Measurements from ENCODE around the gene PARM1.

PARM1 gene

DNA sequence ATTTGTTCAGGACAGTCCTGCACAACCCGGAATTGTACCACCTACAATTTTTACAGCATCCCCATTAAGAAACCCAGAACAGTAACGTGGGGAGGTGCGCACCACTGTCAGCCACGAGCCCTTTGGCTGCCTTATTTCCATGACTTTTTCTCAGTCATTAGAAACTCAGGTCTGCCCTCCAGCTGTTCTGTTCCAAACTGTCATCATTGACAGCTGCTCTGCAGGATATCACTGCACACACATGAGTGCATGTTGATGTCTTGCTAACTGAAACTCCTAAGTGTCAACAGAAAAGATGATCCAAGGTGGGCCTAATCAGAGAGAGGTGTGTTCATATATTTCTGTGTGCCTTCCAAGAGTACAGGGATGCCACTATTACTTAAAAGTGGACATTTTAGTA, 123.4 kb downstream of the PARM1 start:
- Histone ChIP-seq H3K4me1 (ENCODE audit: control insufficient read depth in 2 of 2, insufficient read depth in 2 of 2, low read length in 2 of 2) (peaks cover 0 to 4% of the 10 kb centered on the region in 2 donors), H3K36me3 (ENCODE audit: control insufficient read depth in 2 of 2, insufficient read depth in 2 of 2, low read length in 2 of 2) (no peaks in the 10 kb centered on the region), H3K27ac (ENCODE audit: low read depth in 2 of 2, low read length in 2 of 2) (no peak overlapping the region), H3K4me3 (ENCODE audit: low read length in 2 of 2) (no peak overlapping the region), H3K9me3 (ENCODE audit: control insufficient read depth in 2 of 2, low read length in 2 of 2) (no peaks in the 10 kb centered on the region), H3K9ac (ENCODE audit: low read depth in 1 of 2, low read length in 2 of 2) (no peak overlapping the region), H3K27me3 (ENCODE audit: control insufficient read depth in 2 of 2, insufficient read depth in 2 of 2, low read length in 2 of 2) (no peaks in the 10 kb centered on the region)

GRCh38 chr4:75057369-75057768, 124.5 kb downstream of the PARM1 start:
- Histone ChIP-seq H3K27ac (ENCODE audit: low read depth in 2 of 2, low read length in 2 of 2) (no peak overlapping the region), H3K9ac (ENCODE audit: low read depth in 1 of 2, low read length in 2 of 2) (no peak overlapping the region), H3K4me1 (ENCODE audit: control insufficient read depth in 2 of 2, insufficient read depth in 2 of 2, low read length in 2 of 2) (peaks cover 0 to 4% of the 10 kb centered on the region in 2 donors), H3K4me3 (ENCODE audit: low read length in 2 of 2) (no peak overlapping the region), H3K36me3 (ENCODE audit: control insufficient read depth in 2 of 2, insufficient read depth in 2 of 2, low read length in 2 of 2) (no peaks in the 10 kb centered on the region), H3K9me3 (ENCODE audit: control insufficient read depth in 2 of 2, low read length in 2 of 2) (no peaks in the 10 kb centered on the region), H3K27me3 (ENCODE audit: control insufficient read depth in 2 of 2, insufficient read depth in 2 of 2, low read length in 2 of 2) (no peaks in the 10 kb centered on the region)

GRCh38 chr4:75058486-75058885, 125.6 kb downstream of the PARM1 start:
- Histone ChIP-seq H3K9me3 (ENCODE audit: control insufficient read depth in 2 of 2, low read length in 2 of 2) (no peaks in the 10 kb centered on the region), H3K36me3 (ENCODE audit: control insufficient read depth in 2 of 2, insufficient read depth in 2 of 2, low read length in 2 of 2) (no peaks in the 10 kb centered on the region), H3K27me3 (ENCODE audit: control insufficient read depth in 2 of 2, insufficient read depth in 2 of 2, low read length in 2 of 2) (no peaks in the 10 kb centered on the region), H3K9ac (ENCODE audit: low read depth in 1 of 2, low read length in 2 of 2) (no peak overlapping the region), H3K4me1 (ENCODE audit: control insufficient read depth in 2 of 2, insufficient read depth in 2 of 2, low read length in 2 of 2) (no peaks in the 10 kb centered on the region), H3K27ac (ENCODE audit: low read depth in 2 of 2, low read length in 2 of 2) (no peak overlapping the region), H3K4me3 (ENCODE audit: low read length in 2 of 2) (no peak overlapping the region)

- no peaks in the 10 kb centered on the region for H3K27me3 ChIP-seq (ENCODE audit: control insufficient read depth in 2 of 2, insufficient read depth in 2 of 2, low read length in 2 of 2)
- no peak overlapping the region for H3K27ac ChIP-seq (ENCODE audit: low read depth in 2 of 2, low read length in 2 of 2)
- no peaks in the 10 kb centered on the region for H3K36me3 ChIP-seq (ENCODE audit: control insufficient read depth in 2 of 2, insufficient read depth in 2 of 2, low read length in 2 of 2)
- no peaks in the 10 kb centered on the region for H3K4me1 ChIP-seq (ENCODE audit: control insufficient read depth in 2 of 2, insufficient read depth in 2 of 2, low read length in 2 of 2)
- no peak overlapping the region for H3K4me3 ChIP-seq (ENCODE audit: low read length in 2 of 2)
- no peaks in the 10 kb centered on the region for H3K9me3 ChIP-seq (ENCODE audit: control insufficient read depth in 2 of 2, low read length in 2 of 2)
- H3K9ac ChIP-seq (ENCODE audit: low read depth in 1 of 2, low read length in 2 of 2) = no peak overlapping the region
Measured at GRCh38 chr4:75063433-75063832, 130.5 kb downstream of the PARM1 start.

DNA sequence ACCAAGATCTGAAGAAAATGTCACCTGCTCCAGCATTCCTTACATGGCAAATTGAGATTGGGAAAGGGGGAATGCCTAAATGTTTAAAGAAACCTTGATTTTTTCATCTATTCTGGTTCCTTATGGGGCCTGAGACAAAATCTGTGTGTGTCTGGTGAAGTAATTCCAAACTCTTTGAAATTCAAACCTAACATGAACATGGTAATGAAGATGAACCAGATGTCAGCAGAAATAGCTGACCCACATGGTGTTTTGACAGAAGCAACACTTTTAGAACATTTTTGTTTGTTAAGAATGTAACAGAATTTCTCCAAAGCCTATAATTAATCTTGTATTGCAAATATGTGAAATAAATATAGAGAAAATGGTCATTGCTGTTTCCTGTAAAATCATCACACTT, 133.0 kb downstream of the PARM1 start:
- H3K4me3 ChIP-seq (ENCODE audit: low read length in 2 of 2) = no peak overlapping the region
- no peak overlapping the region for H3K27ac ChIP-seq (ENCODE audit: low read depth in 2 of 2, low read length in 2 of 2)

GRCh38 chr4:75069493-75070074, 136.7 kb downstream of the PARM1 start:
- Histone ChIP-seq H3K4me3 (ENCODE audit: low read length in 2 of 2) (no peak overlapping the region), H3K27me3 (ENCODE audit: control insufficient read depth in 2 of 2, insufficient read depth in 2 of 2, low read length in 2 of 2) (no peaks in the 10 kb centered on the region), H3K9me3 (ENCODE audit: control insufficient read depth in 2 of 2, low read length in 2 of 2) (no peaks in the 10 kb centered on the region)

More for the DNA sequence above, 133.0 kb downstream of the PARM1 start:
- no peaks in the 10 kb centered on the region for H3K27me3 ChIP-seq (ENCODE audit: control insufficient read depth in 2 of 2, insufficient read depth in 2 of 2, low read length in 2 of 2)
- no peaks in the 10 kb centered on the region for H3K9me3 ChIP-seq (ENCODE audit: control insufficient read depth in 2 of 2, low read length in 2 of 2)
- no peak overlapping the region for H3K9ac ChIP-seq (ENCODE audit: low read depth in 1 of 2, low read length in 2 of 2)
- H3K4me1 ChIP-seq (ENCODE audit: control insufficient read depth in 2 of 2, insufficient read depth in 2 of 2, low read length in 2 of 2) = no peaks in the 10 kb centered on the region
- H3K36me3 ChIP-seq (ENCODE audit: control insufficient read depth in 2 of 2, insufficient read depth in 2 of 2, low read length in 2 of 2) = no peaks in the 10 kb centered on the region

GRCh38 chr4:75071317-75071716, 138.4 kb downstream of the PARM1 start:
- Histone ChIP-seq H3K27me3 (ENCODE audit: control insufficient read depth in 2 of 2, insufficient read depth in 2 of 2, low read length in 2 of 2) (no peaks in the 10 kb centered on the region), H3K9ac (ENCODE audit: low read depth in 1 of 2, low read length in 2 of 2) (no peak overlapping the region), H3K27ac (ENCODE audit: low read depth in 2 of 2, low read length in 2 of 2) (no peak overlapping the region), H3K4me3 (ENCODE audit: low read length in 2 of 2) (no peak overlapping the region), H3K9me3 (ENCODE audit: control insufficient read depth in 2 of 2, low read length in 2 of 2) (no peaks in the 10 kb centered on the region), H3K4me1 (ENCODE audit: control insufficient read depth in 2 of 2, insufficient read depth in 2 of 2, low read length in 2 of 2) (no peaks in the 10 kb centered on the region), H3K36me3 (ENCODE audit: control insufficient read depth in 2 of 2, insufficient read depth in 2 of 2, low read length in 2 of 2) (no peaks in the 10 kb centered on the region)

More at GRCh38 chr4:75069493-75070074, 136.7 kb downstream of the PARM1 start:
- no peaks in the 10 kb centered on the region for H3K4me1 ChIP-seq (ENCODE audit: control insufficient read depth in 2 of 2, insufficient read depth in 2 of 2, low read length in 2 of 2)
- H3K27ac ChIP-seq (ENCODE audit: low read depth in 2 of 2, low read length in 2 of 2) = no peak overlapping the region
- H3K9ac ChIP-seq (ENCODE audit: low read depth in 1 of 2, low read length in 2 of 2) = no peak overlapping the region
- H3K36me3 ChIP-seq (ENCODE audit: control insufficient read depth in 2 of 2, insufficient read depth in 2 of 2, low read length in 2 of 2) = no peaks in the 10 kb centered on the region

GRCh38 chr4:75080888-75081287, 148.0 kb downstream of the PARM1 start:
- Histone ChIP-seq H3K4me3 (ENCODE audit: low read length in 2 of 2) (no peak overlapping the region), H3K9me3 (ENCODE audit: control insufficient read depth in 2 of 2, low read length in 2 of 2) (no peaks in the 10 kb centered on the region), H3K4me1 (ENCODE audit: control insufficient read depth in 2 of 2, insufficient read depth in 2 of 2, low read length in 2 of 2) (no peaks in the 10 kb centered on the region)

GRCh38 chr4:75081561-75081960, 148.6 kb downstream of the PARM1 start:
- no peaks in the 10 kb centered on the region for H3K9me3 ChIP-seq (ENCODE audit: control insufficient read depth in 2 of 2, low read length in 2 of 2)
- no peak overlapping the region for H3K27ac ChIP-seq (ENCODE audit: low read depth in 2 of 2, low read length in 2 of 2)
- no peak overlapping the region for H3K9ac ChIP-seq (ENCODE audit: low read depth in 1 of 2, low read length in 2 of 2)
- H3K4me1 ChIP-seq (ENCODE audit: control insufficient read depth in 2 of 2, insufficient read depth in 2 of 2, low read length in 2 of 2) = no peaks in the 10 kb centered on the region
- no peaks in the 10 kb centered on the region for H3K27me3 ChIP-seq (ENCODE audit: control insufficient read depth in 2 of 2, insufficient read depth in 2 of 2, low read length in 2 of 2)
- H3K36me3 ChIP-seq (ENCODE audit: control insufficient read depth in 2 of 2, insufficient read depth in 2 of 2, low read length in 2 of 2) = no peaks in the 10 kb centered on the region
- H3K4me3 ChIP-seq (ENCODE audit: low read length in 2 of 2) = no peak overlapping the region

More at GRCh38 chr4:75080888-75081287, 148.0 kb downstream of the PARM1 start:
- Histone ChIP-seq H3K27me3 (ENCODE audit: control insufficient read depth in 2 of 2, insufficient read depth in 2 of 2, low read length in 2 of 2) (no peaks in the 10 kb centered on the region), H3K27ac (ENCODE audit: low read depth in 2 of 2, low read length in 2 of 2) (no peak overlapping the region), H3K9ac (ENCODE audit: low read depth in 1 of 2, low read length in 2 of 2) (no peak overlapping the region), H3K36me3 (ENCODE audit: control insufficient read depth in 2 of 2, insufficient read depth in 2 of 2, low read length in 2 of 2) (no peaks in the 10 kb centered on the region)

- Histone ChIP-seq H3K27ac (ENCODE audit: low read depth in 2 of 2, low read length in 2 of 2) (no peak overlapping the region), H3K4me3 (ENCODE audit: low read length in 2 of 2) (no peak overlapping the region), H3K9me3 (ENCODE audit: control insufficient read depth in 2 of 2, low read length in 2 of 2) (no peaks in the 10 kb centered on the region), H3K9ac (ENCODE audit: low read depth in 1 of 2, low read length in 2 of 2) (no peak overlapping the region), H3K36me3 (ENCODE audit: control insufficient read depth in 2 of 2, insufficient read depth in 2 of 2, low read length in 2 of 2) (no peaks in the 10 kb centered on the region), H3K27me3 (ENCODE audit: control insufficient read depth in 2 of 2, insufficient read depth in 2 of 2, low read length in 2 of 2) (no peaks in the 10 kb centered on the region), H3K4me1 (ENCODE audit: control insufficient read depth in 2 of 2, insufficient read depth in 2 of 2, low read length in 2 of 2) (no peaks in the 10 kb centered on the region)
Measured at GRCh38 chr4:75087416-75087815, 154.5 kb downstream of the PARM1 start.

DNA sequence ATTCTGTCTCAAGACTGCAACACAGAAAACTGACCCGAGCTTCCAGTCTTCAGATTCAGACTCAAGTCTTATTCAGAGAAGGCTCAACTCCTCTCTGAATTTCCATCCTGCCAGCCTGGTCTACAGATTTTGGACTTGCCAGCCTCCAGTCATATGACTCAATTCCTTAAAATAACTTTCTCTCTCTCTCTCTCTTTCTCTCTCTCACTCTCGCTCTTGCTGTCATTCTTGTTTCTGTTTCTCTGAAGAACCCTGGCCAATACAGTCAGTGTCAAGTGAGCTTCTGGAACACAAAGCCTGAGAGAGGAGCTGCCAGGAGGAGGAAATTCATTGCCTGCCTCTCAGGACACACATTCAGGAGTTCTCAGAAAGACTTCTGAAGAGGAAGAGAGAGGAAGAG, 154.9 kb downstream of the PARM1 start:
- no peak overlapping the region for H3K27ac ChIP-seq (ENCODE audit: low read depth in 2 of 2, low read length in 2 of 2)
- no peaks in the 10 kb centered on the region for H3K9me3 ChIP-seq (ENCODE audit: control insufficient read depth in 2 of 2, low read length in 2 of 2)
- no peaks in the 10 kb centered on the region for H3K27me3 ChIP-seq (ENCODE audit: control insufficient read depth in 2 of 2, insufficient read depth in 2 of 2, low read length in 2 of 2)
- no peaks in the 10 kb centered on the region for H3K4me1 ChIP-seq (ENCODE audit: control insufficient read depth in 2 of 2, insufficient read depth in 2 of 2, low read length in 2 of 2)
- H3K9ac ChIP-seq (ENCODE audit: low read depth in 1 of 2, low read length in 2 of 2) = no peak overlapping the region
- no peaks in the 10 kb centered on the region for H3K36me3 ChIP-seq (ENCODE audit: control insufficient read depth in 2 of 2, insufficient read depth in 2 of 2, low read length in 2 of 2)
- no peak overlapping the region for H3K4me3 ChIP-seq (ENCODE audit: low read length in 2 of 2)

Measured in mucosa of rectum (tissue), 2 donors.